Osteoblast (primary cell): ENCODE measurements around the gene TUB. TPM values are rescaled to one million over a fixed set of nuclear protein-coding genes. Genes with fewer than 3 reads are reported as not detected.

ENCODE experiments used
- DNase-seq: peaks from one replicate; pipeline ENCODE4 v3.0.0; 2011; ENCODE audit warnings: low spot score, mixed read lengths; ENCODE audit not compliant: insufficient read length; ENCODE audit errors: missing footprints
- H2AFZ ChIP-seq: 2 replicates; pipeline ENCODE4 v1.6.0; 2011; ENCODE audit warnings: mild to moderate bottlenecking, low read length
- H3K27ac ChIP-seq: 2 replicates; pipeline ENCODE4 v1.5.1; 2011; ENCODE audit warnings: mild to moderate bottlenecking, low read depth, low read length, moderate library complexity
- H3K27me3 ChIP-seq: 2 replicates; pipeline ENCODE4 v1.6.0; 2012; ENCODE audit warnings: mild to moderate bottlenecking, control low read depth, inconsistent platforms, low read length, moderate library complexity; ENCODE audit not compliant: insufficient read depth
- H3K36me3 ChIP-seq: 2 replicates; pipeline ENCODE4 v1.5.1; 2011; ENCODE audit warnings: mild to moderate bottlenecking, low read length, control low read depth, moderate library complexity; ENCODE audit not compliant: insufficient read depth
- H3K4me1 ChIP-seq: 2 replicates; pipeline ENCODE4 v1.5.1; 2011; ENCODE audit warnings: mild to moderate bottlenecking, low read length, control low read depth, moderate library complexity; ENCODE audit not compliant: insufficient read depth
- H3K4me2 ChIP-seq: 2 replicates; pipeline ENCODE4 v1.6.0; 2011; ENCODE audit warnings: mild to moderate bottlenecking, low read length; ENCODE audit not compliant: insufficient read depth
- H3K4me3 ChIP-seq: fragments of 200-600 bp; sonication (generic); 3 replicates; pipeline ENCODE4 v1.5.1; 2012; ENCODE audit warnings: mild to moderate bottlenecking, low read length, inconsistent platforms; ENCODE audit not compliant: insufficient read depth
- H3K79me2 ChIP-seq: 2 replicates; pipeline ENCODE4 v1.6.0; 2012; ENCODE audit warnings: mild to moderate bottlenecking, low read length, control low read depth, inconsistent platforms; ENCODE audit not compliant: insufficient read depth
- H3K9me3 ChIP-seq: 2 replicates; pipeline ENCODE4 v1.5.1; 2011; ENCODE audit warnings: low read depth, low read length, control low read depth
- H4K20me1 ChIP-seq: 2 replicates; pipeline ENCODE4 v1.6.0; 2012; ENCODE audit warnings: mild to moderate bottlenecking, low read length, control low read depth; ENCODE audit not compliant: insufficient read depth
- CTCF ChIP-seq: IDR thresholded peaks from 2 replicates; pipeline ENCODE4 v1.5.1; 2011; ENCODE audit warnings: mild to moderate bottlenecking, low read depth, low read length, moderate library complexity; ENCODE audit errors: extremely low read depth
- total RNA-seq: library from RNA; depleted of rRNA; stranded (reverse); fragments of >200 nt; gene quantifications from 2 replicates; pipeline ENCODE4 v1.2.3, GENCODE V29; 2012

TUB gene
- total RNA-seq, 1 donor: 23.5 TPM

- H3K79me2 ChIP-seq: no peaks in the 10 kb centered on the region
- no peak for TF ChIP-seq CTCF
- no peaks in the 10 kb centered on the region for H3K9me3 ChIP-seq
- H3K4me2 ChIP-seq: peak overlapping the region; percentile 72
- no peaks in the 10 kb centered on the region for H3K27me3 ChIP-seq
- H3K36me3 ChIP-seq: no peaks in the 10 kb centered on the region
- H4K20me1 ChIP-seq: no peaks in the 10 kb centered on the region
- H3K4me3 ChIP-seq: no peak overlapping the region
- H3K27ac ChIP-seq: no peak overlapping the region
- no peak overlapping the region for H2AFZ ChIP-seq
- DNase-seq: peak; percentile 35
- H3K4me1 ChIP-seq: peaks cover 26% of the 10 kb centered on the region
Observed at GRCh38 chr11:8069771-8070170, 11.2 kb upstream of the TUB start.

- Histone ChIP-seq H3K9me3 (no peaks in the 10 kb centered on the region), H3K27ac (no peak overlapping the region), H2AFZ (no peak overlapping the region), H3K36me3 (no peaks in the 10 kb centered on the region), H3K4me3 (no peak overlapping the region), H3K79me2 (no peaks in the 10 kb centered on the region), H3K4me2 (no peak overlapping the region), H3K4me1 (peaks cover 30% of the 10 kb centered on the region), H3K27me3 (no peaks in the 10 kb centered on the region), H4K20me1 (no peaks in the 10 kb centered on the region)
- DNase-seq: peak; percentile 92
- peak; percentile 57 for TF ChIP-seq CTCF
Observed at GRCh38 chr11:8070417-8071115, 10.4 kb upstream of the TUB start.

- H2AFZ ChIP-seq: no peak overlapping the region
- no peak for TF ChIP-seq CTCF
- DNase-seq: peak; percentile 39
Observed at GRCh38 chr11:8071616-8072581, 9.1 kb upstream of the TUB start.

More at GRCh38 chr11:8071616-8072581, 9.1 kb upstream of the TUB start:
- no peaks in the 10 kb centered on the region for H3K36me3 ChIP-seq
- H3K9me3 ChIP-seq: no peaks in the 10 kb centered on the region
- no peaks in the 10 kb centered on the region for H3K27me3 ChIP-seq
- H3K27ac ChIP-seq: no peak overlapping the region
- H3K79me2 ChIP-seq: no peaks in the 10 kb centered on the region
- no peaks in the 10 kb centered on the region for H4K20me1 ChIP-seq
- H3K4me2 ChIP-seq: no peak overlapping the region
- peaks cover 26% of the 10 kb centered on the region for H3K4me1 ChIP-seq
- H3K4me3 ChIP-seq: no peak overlapping the region
